Esophagus (tissue), 2 donors: ENCODE measurements around the gene DUS1L. TPM values are rescaled to one million over a fixed set of nuclear protein-coding genes. Genes with fewer than 3 reads are reported as not detected.

Experiments used
- H3K27ac ChIP-seq, 2 donors: one replicate each; pipeline ENCODE4 v1.5.1; 2013; ENCODE audit warnings: low read depth in 2 of 2, mild to moderate bottlenecking in 2 of 2, inconsistent platforms in 1 of 2, low read length in 1 of 2, moderate library complexity in 1 of 2
- H3K27me3 ChIP-seq, 2 donors: one replicate each; pipeline ENCODE4 v1.6.1; 2013; ENCODE audit warnings: low read length in 2 of 2, control low read depth in 1 of 2, mild to moderate bottlenecking in 1 of 2; ENCODE audit not compliant: insufficient read depth in 2 of 2, control insufficient read depth in 1 of 2
- H3K36me3 ChIP-seq, 2 donors: one replicate each; pipeline ENCODE4 v1.6.1; 2013; ENCODE audit warnings: low read length in 1 of 2; ENCODE audit not compliant: control insufficient read depth in 2 of 2, insufficient read depth in 2 of 2
- H3K4me1 ChIP-seq, 2 donors: one replicate each; pipeline ENCODE4 v1.6.1; 2013; ENCODE audit warnings: low read length in 1 of 2; ENCODE audit not compliant: control insufficient read depth in 2 of 2, insufficient read depth in 2 of 2
- H3K4me3 ChIP-seq, 2 donors: one replicate each; pipeline ENCODE4 v1.5.1; 2013; ENCODE audit warnings: low read length in 2 of 2, mild to moderate bottlenecking in 2 of 2, low read depth in 1 of 2, moderate library complexity in 1 of 2
- H3K9me3 ChIP-seq, 2 donors: one replicate each; pipeline ENCODE4 v1.6.1; 2013; ENCODE audit warnings: mild to moderate bottlenecking in 2 of 2, low read depth in 1 of 2, low read length in 1 of 2, moderate library complexity in 1 of 2; ENCODE audit not compliant: control insufficient read depth in 2 of 2, insufficient read depth in 1 of 2
- WGBS, 2 donors: extraction: QIAGEN DNeasy Blood & Tissue Kit; methylation state at CpG; one replicate each; pipeline ENCODE4 v1.1.7; 2013; 5-methylcytosine and 5-hydroxymethylcytosine counted together
- polyA plus RNA-seq, 2 donors: library from polyadenylated mRNA; stranded (reverse); fragments of 200-250 nt; gene quantifications; one replicate each; pipeline ENCODE4 v1.2.3, GENCODE V29; 2013
- donor health status: healthy with polysubstance abuse.
- donor health status: Bipolar disorder and iron deficiency.

Gene DUS1L
- polyA plus RNA-seq, 2 donors = 118 to 182 TPM

GRCh38 chr17:82036634-82037091, 28.9 kb downstream of the DUS1L start:
- Histone ChIP-seq H3K36me3 (peaks cover 3% of the 10 kb centered on the region in 2 donors), H3K4me3 (peak overlapping the region; percentile 48 to 61), H3K4me1 (peaks cover 13 to 18% of the 10 kb centered on the region in 2 donors), H3K9me3 (no peaks in the 10 kb centered on the region), H3K27me3 (no peaks in the 10 kb centered on the region), H3K27ac (peak overlapping the region; percentile 91 to 93)
- 18 to 29% methylated on average over 21 to 23 of the region's 23 CpGs for WGBS, 2 donors

- no peaks in the 10 kb centered on the region for H3K27me3 ChIP-seq
- H3K9me3 ChIP-seq = no peaks in the 10 kb centered on the region
- H3K4me3 ChIP-seq = peak overlapping the region; percentile 48 to 61
- H3K4me1 ChIP-seq = peaks cover 13 to 18% of the 10 kb centered on the region in 2 donors
- no peak overlapping the region for H3K27ac ChIP-seq
- H3K36me3 ChIP-seq = peaks cover 3% of the 10 kb centered on the region in 2 donors
- 80 to 81% methylated on average over 20 of the region's 20 CpGs for WGBS, 2 donors
These were observed 29.5 kb downstream of the DUS1L start for GRCh38 chr17:82035956-82036633.

- Histone ChIP-seq H3K27me3 (no peaks in the 10 kb centered on the region), H3K4me3 (no peak overlapping the region), H3K27ac (no peak overlapping the region), H3K4me1 (peaks cover 13 to 18% of the 10 kb centered on the region in 2 donors), H3K36me3 (peaks cover 3% of the 10 kb centered on the region in 2 donors), H3K9me3 (no peaks in the 10 kb centered on the region)
- 93% methylated on average over 8 of the region's 8 CpGs for WGBS, 2 donors
These were observed 30.1 kb downstream of the DUS1L start for GRCh38 chr17:82035488-82035887.

DNA sequence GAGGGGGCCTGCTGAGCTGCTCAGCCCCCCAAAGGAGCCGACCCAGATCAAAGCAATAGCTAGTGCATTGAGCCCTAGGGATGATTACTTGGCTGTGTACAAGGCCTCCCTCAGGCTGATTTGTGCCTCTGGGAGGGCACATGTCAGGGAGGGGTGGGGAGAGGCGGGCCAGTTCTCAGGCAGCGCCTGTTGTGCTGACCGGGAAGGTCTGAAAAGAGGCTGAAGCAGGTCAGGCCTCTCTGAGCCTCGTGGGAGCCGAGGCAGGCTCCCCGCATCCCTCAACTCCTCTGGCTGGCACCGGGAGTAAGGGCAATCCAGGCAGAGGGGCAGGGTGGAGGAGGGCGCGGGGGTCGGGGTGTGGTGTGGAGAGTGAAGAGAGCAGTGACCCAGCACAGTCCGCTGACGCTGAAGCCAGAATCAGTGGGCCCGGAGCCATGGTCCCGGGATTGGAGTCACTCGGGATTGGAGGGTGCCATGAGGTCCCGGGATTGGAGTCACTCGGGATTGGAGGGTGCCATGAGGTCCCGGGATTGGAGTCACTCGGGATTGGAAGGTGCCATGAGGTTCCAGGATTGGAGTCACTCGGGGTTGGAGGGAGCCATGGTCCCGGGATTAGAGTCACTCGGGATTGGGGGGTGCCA, 31.1 kb downstream of the DUS1L start:
- peaks cover 17 to 26% of the 10 kb centered on the region in 2 donors for H3K4me1 ChIP-seq
- 81 to 84% methylated on average over 23 of the region's 23 CpGs for WGBS, 2 donors

DNA sequence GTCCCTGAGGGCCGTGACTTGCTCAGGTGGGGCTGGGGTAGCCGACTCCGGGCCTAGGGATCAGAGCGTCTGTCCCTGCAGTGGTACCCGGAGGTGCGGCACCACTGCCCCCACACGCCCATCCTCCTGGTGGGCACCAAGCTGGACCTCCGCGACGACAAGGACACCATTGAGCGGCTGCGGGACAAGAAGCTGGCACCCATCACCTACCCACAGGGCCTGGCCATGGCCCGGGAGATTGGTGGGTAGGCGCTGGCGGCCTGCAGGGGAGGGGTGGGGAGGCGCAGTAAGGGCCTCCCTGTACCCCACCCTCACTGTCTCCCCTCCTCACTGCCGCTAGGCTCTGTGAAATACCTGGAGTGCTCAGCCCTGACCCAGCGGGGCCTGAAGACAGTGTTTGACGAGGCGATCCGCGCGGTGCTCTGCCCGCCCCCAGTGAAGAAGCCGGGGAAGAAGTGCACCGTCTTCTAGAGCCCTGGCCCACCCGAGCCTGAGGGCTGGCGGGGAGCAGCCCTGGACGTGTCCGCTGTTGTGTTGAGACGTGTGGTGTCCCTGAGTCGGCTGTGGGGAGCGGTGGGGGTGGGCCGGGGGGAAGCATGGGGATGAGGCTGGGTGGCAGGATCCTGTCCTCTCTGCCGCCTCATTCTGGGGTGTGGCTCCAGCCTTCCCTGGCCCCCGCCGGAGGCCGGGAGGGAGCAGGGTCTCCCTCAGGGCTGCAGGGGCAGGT, 32.1 kb downstream of the DUS1L start:
- Histone ChIP-seq H3K27ac (no peak overlapping the region), H3K4me1 (peaks cover 17 to 26% of the 10 kb centered on the region in 2 donors), H3K36me3 (peaks cover 3 to 12% of the 10 kb centered on the region in 2 donors), H3K4me3 (no peak overlapping the region), H3K27me3 (no peaks in the 10 kb centered on the region), H3K9me3 (no peaks in the 10 kb centered on the region)
- 73 to 76% methylated on average over 37 to 38 of the region's 38 CpGs for WGBS, 2 donors

More for the DNA sequence above, 31.1 kb downstream of the DUS1L start:
- H3K27ac ChIP-seq = no peak overlapping the region
- H3K4me3 ChIP-seq = no peak overlapping the region
- peaks cover 3 to 5% of the 10 kb centered on the region in 2 donors for H3K36me3 ChIP-seq
- H3K27me3 ChIP-seq = no peaks in the 10 kb centered on the region
- no peaks in the 10 kb centered on the region for H3K9me3 ChIP-seq

DNA sequence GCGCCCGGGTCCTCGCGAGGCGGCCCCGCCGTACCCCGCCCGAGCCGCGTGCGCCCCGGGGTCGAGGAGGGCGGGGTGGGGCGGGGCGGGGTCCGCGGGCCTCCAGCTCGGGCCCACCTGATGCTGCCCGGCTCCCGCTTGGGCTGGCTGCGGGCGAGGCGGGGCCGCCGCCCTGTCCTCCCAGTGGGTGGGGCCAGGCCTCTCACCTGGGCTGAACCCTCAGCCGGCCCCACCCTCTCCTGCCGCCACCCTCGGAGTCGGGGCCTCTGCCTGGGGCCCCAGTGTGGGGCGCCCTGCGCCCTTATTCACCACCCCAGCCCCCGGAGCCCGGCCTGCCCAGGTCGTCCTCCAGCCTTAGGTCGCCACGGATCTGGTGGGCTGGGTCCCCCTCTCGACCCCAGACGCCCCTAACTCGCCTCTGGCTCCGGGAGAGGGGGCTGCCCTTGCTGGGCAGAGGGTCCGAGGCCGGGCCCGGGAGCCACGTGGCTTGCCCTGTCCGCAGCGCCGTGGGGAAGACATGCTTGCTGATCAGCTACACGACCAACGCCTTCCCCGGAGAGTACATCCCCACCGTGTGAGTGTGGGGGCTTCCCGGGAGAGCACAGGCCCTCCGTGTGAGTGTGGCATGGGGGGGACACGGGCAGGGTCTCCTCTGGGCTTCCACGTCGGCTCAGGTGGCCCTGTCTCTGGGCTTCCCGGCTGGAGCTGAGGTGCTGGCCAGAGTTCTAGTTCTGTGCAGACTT, 33.5 kb downstream of the DUS1L start:
- WGBS, 2 donors = 9 to 12% methylated on average over 39 to 59 of the region's 59 CpGs
- Histone ChIP-seq H3K9me3 (no peaks in the 10 kb centered on the region), H3K4me1 (peaks cover 17 to 26% of the 10 kb centered on the region in 2 donors), H3K27me3 (no peaks in the 10 kb centered on the region), H3K4me3 (peak overlapping the region; percentile 14 to 38), H3K36me3 (peaks cover 3 to 12% of the 10 kb centered on the region in 2 donors), H3K27ac (no peak overlapping the region)

DNA sequence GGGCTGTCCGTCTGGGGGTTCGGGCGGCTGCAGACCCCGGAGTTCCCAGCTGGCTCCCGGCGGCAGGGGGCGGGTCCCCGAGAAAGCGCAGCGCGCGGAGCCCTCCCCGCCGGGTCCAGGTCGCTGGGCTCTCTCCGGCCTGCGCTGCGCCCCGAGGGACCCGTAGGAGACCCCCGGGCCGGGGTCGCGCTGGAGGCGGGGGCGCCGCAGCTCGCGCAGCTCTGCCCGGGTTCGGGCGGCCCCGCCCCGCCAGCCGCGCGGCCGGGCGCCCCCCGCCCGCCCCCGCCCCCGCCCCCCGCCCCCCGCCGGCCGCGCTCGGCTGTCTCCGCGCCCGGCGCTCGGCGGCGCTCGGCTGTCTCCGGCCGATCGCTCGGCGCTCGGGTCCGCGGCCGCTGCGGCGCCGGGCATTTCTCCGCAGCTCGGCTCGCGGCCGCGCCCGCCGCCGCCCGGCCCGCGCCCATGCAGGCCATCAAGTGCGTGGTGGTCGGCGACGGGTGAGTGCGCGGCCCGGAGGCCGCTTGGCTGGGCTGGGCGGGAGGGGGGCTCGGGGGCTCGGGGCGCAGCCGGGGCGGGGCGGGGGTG, 34.2 kb downstream of the DUS1L start, which contains the start of gene RAC3:
Gene RAC3, plus strand, starts transcription at position 376 of the 582 bp plus-strand sequence. Its CDS starts 84 bp downstream, at position 460.
- Histone ChIP-seq H3K9me3 (no peaks in the 10 kb centered on the region), H3K4me3 (peak within 1 kb of the TSS; percentile 38 to 47), H3K27me3 (no peaks in the 10 kb centered on the region), H3K4me1 (peaks cover 13 to 22% of the 10 kb centered on the region in 2 donors), H3K27ac (peak within 1 kb of the TSS; percentile 61 to 84), H3K36me3 (peaks cover 3 to 14% of the 10 kb centered on the region in 2 donors)
- WGBS, 2 donors = 1 to 2% methylated on average over 15 to 96 of the region's 96 CpGs

GRCh38 chr17:82030470-82031302, 34.9 kb downstream of the DUS1L start:
- Histone ChIP-seq H3K4me1 (peaks cover 7 to 15% of the 10 kb centered on the region in 2 donors), H3K9me3 (no peaks in the 10 kb centered on the region), H3K27ac (peak overlapping the region; percentile 61 to 84), H3K36me3 (peaks cover 3 to 16% of the 10 kb centered on the region in 2 donors), H3K27me3 (no peaks in the 10 kb centered on the region), H3K4me3 (peak overlapping the region; percentile 38 to 47)
- WGBS, 2 donors = 1% methylated on average over 91 to 94 of the region's 94 CpGs
